ENCODE measurements around the gene NLGN1. TPM values are rescaled to one million over a fixed set of nuclear protein-coding genes. Genes with fewer than 3 reads are reported as not detected.

NLGN1 gene
- total and polyA plus RNA-seq, 9 of the 15 experiments (the other 6 are each of a cell fraction or from before 2014, with no cell fraction given) = under 0.01 to 0.01 TPM; not detected in 7

DNA sequence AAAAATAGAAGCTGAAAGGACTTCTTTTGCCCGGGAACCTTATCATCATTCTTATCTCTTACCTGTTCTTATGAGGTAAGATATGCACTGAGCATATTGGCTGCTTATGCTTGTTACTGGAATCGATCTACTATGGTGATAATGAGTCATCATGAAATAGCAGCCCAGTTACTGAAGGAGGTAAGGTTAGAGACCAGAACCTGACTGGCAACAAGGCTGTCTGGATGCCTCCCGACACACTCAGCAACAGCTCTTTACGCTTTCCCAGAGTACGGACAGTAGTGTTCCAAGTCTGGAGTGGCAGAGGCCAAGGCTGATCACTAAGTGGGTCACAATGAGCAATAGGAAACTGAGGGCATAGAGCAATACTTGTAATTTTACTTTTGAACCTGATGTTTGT is 314.1 kb downstream of the NLGN1 start:
- intact Hi-C loops (cut with micrococcal nuclease) (no loop called here), in situ Hi-C loops (cut with MboI) (no loop called here)
- H3K9me3 ChIP-seq (replicated peaks; ENCODE audit: control insufficient read depth, insufficient read depth, low read depth, low read length) = no peaks in the 10 kb centered on the region
- ATAC-seq (no peak), DNase-seq (ENCODE audit: extremely low read depth in 1 of 4, low spot score in 3 of 4) (no peak), FAIRE-seq (no peak)
- H2AFZ ChIP-seq (ENCODE audit: low read depth, low read length) = no peak overlapping the region
- H3K4me1 ChIP-seq (replicated peaks in 1 of 2; ENCODE audit: control insufficient read depth in 2 of 2, insufficient read depth in 2 of 2, low read length in 2 of 2) = no peaks in the 10 kb centered on the region
- H3K79me2 ChIP-seq (ENCODE audit: control insufficient read depth, insufficient read depth, low read length) = no peaks in the 10 kb centered on the region
- no peaks in the 10 kb centered on the region for H3K27me3 ChIP-seq (ENCODE audit: control insufficient read depth in 2 of 2, insufficient read depth in 2 of 2, low read length in 2 of 2)
- WGBS (ENCODE audit: insufficient coverage, low coverage, missing lambda C conversion rate) = 5% methylated on average over 5 of the region's 5 CpGs
- H4K20me1 ChIP-seq (replicated peaks; ENCODE audit: control insufficient read depth, insufficient read depth, low read length) = no peaks in the 10 kb centered on the region
- H3K36me3 ChIP-seq (ENCODE audit: control insufficient read depth, insufficient read depth, low read length) = no peaks in the 10 kb centered on the region
- no peak overlapping the region for H3K27ac ChIP-seq (ENCODE audit: extremely low read depth, low read depth, low read length)
- no peak for TF ChIP-seq ETS2 (tag; IDR thresholded peaks at IDR 0.05; ENCODE audit: borderline replicate concordance, poor library complexity, severe bottlenecking)
- no peak for TF ChIP-seq MXI1 (IDR thresholded peaks at IDR 0.05; ENCODE audit: low read depth, low read length)
- TF ChIP-seq, protein P1, sequence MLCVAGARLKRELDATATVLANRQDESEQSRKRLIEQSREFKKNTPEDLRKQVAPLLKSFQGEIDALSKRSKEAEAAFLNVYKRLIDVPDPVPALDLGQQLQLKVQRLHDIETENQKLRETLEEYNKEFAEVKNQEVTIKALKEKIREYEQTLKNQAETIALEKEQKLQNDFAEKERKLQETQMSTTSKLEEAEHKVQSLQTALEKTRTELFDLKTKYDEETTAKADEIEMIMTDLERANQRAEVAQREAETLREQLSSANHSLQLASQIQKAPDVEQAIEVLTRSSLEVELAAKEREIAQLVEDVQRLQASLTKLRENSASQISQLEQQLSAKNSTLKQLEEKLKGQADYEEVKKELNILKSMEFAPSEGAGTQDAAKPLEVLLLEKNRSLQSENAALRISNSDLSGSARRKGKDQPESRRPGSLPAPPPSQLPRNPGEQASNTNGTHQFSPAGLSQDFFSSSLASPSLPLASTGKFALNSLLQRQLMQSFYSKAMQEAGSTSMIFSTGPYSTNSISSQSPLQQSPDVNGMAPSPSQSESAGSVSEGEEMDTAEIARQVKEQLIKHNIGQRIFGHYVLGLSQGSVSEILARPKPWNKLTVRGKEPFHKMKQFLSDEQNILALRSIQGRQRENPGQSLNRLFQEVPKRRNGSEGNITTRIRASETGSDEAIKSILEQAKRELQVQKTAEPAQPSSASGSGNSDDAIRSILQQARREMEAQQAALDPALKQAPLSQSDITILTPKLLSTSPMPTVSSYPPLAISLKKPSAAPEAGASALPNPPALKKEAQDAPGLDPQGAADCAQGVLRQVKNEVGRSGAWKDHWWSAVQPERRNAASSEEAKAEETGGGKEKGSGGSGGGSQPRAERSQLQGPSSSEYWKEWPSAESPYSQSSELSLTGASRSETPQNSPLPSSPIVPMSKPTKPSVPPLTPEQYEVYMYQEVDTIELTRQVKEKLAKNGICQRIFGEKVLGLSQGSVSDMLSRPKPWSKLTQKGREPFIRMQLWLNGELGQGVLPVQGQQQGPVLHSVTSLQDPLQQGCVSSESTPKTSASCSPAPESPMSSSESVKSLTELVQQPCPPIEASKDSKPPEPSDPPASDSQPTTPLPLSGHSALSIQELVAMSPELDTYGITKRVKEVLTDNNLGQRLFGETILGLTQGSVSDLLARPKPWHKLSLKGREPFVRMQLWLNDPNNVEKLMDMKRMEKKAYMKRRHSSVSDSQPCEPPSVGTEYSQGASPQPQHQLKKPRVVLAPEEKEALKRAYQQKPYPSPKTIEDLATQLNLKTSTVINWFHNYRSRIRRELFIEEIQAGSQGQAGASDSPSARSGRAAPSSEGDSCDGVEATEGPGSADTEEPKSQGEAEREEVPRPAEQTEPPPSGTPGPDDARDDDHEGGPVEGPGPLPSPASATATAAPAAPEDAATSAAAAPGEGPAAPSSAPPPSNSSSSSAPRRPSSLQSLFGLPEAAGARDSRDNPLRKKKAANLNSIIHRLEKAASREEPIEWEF (CRISPR knock-in tag; IDR thresholded peaks at IDR 0.05) = no peak
- TF ChIP-seq ZKSCAN8 (CRISPR knock-in tag; IDR thresholded peaks at IDR 0.05) = no peak
- no peak for TF ChIP-seq ZNF699 (CRISPR knock-in tag; IDR thresholded peaks at IDR 0.05; ENCODE audit: insufficient replicate concordance)
- no peak for TF ChIP-seq BRD9 (IDR thresholded peaks at IDR 0.05; ENCODE audit: low read depth, partially characterized antibody)
- no peak for TF ChIP-seq ZNF780A (CRISPR knock-in tag; IDR thresholded peaks at IDR 0.05)
- no peak for TF ChIP-seq RAD21 (CRISPR knock-in tag; conservative IDR thresholded peaks at IDR 0.05 in 1 of 2, IDR thresholded peaks at IDR 0.05 in 1 of 2)
- TF ChIP-seq HNRNPL (IDR thresholded peaks at IDR 0.05; ENCODE audit: low read depth, low read length) = no peak
- no peak overlapping the region for H3K9ac ChIP-seq (ENCODE audit: insufficient read depth in 1 of 2, low read depth in 2 of 2, low read length in 2 of 2)
- no peaks in the 10 kb centered on the region for H3K9me1 ChIP-seq (ENCODE audit: control insufficient read depth, insufficient read depth, low read length)
- CTCF ChIA-PET (ENCODE audit: low intra/inter-chr PET ratio) = no interaction called here
- no peak overlapping the region for H3K4me2 ChIP-seq (ENCODE audit: insufficient read depth, low read length)
- H3K4me3 ChIP-seq = no peak overlapping the region
- BruUV-seq (replicated peaks) = no TSS peak
- POLR2A ChIA-PET = no interaction called here
